ENCODE data around the gene KHDC3L. TPM values are rescaled to one million over a fixed set of nuclear protein-coding genes. Genes with fewer than 3 reads are reported as not detected.

Gene KHDC3L
- total RNA-seq, 1 experiment from 2014 or later, result not detected

- TF ChIP-seq EZH2 (IDR thresholded peaks at IDR 0.05; ENCODE audit: low read depth), result no peak
- TF ChIP-seq, protein P1, sequence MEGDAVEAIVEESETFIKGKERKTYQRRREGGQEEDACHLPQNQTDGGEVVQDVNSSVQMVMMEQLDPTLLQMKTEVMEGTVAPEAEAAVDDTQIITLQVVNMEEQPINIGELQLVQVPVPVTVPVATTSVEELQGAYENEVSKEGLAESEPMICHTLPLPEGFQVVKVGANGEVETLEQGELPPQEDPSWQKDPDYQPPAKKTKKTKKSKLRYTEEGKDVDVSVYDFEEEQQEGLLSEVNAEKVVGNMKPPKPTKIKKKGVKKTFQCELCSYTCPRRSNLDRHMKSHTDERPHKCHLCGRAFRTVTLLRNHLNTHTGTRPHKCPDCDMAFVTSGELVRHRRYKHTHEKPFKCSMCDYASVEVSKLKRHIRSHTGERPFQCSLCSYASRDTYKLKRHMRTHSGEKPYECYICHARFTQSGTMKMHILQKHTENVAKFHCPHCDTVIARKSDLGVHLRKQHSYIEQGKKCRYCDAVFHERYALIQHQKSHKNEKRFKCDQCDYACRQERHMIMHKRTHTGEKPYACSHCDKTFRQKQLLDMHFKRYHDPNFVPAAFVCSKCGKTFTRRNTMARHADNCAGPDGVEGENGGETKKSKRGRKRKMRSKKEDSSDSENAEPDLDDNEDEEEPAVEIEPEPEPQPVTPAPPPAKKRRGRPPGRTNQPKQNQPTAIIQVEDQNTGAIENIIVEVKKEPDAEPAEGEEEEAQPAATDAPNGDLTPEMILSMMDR (conservative IDR thresholded peaks at IDR 0.05), result no peak
- BruUV-seq (replicated peaks), result no TSS peak
Measured at GRCh38 chr6:73349311-73349710, 13.1 kb upstream of the KHDC3L start.

DNA sequence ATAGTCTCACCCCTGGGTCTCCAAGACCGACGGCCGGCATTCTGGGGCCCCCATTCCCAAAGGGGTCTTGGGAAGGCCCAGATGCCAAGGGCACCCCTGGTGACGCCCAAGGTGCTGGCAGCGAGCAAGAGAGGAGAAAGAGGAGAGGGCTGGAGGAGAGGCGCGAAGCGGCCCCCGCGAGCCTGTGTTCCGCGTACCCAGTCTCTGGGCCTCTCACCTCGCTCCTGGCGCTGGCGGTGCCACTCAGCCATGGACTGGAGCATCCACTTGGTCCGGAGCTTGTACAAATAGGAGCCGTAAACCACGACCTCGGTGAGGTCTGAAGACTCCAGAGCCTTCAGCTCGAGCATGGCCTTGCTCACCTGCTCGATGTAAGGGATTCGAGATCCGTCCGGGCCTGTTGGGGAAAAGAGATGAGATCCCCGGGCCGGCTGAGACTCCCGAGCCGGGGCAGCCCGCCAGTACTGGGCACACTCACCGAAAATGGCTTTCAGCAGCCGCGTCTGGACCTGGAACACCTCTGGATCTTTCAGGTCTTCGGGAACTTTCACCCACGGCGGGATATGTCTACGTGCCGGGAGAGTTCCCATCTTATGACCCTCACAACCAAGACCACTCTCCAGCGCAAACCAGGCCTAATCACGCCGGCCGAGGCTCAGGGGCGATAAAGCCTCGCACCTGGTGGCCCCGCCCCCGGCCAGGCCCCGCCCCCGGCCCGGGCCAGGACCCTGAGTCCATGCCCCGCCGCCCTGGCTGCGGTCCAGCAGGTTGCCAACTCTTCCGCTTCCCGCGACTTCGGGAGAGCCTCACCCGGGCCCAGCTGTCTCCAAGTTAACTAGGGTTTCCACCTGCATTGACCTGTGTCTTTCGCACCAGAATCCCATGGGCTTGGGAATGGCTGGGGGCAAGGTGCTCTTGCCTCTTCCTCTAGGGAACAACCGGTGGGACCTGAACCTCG lies 8.5 kb upstream of the KHDC3L start, which contains the start of gene DPPA5:
Gene DPPA5 (minus strand): TSS at position 641 of the 958 bp plus-strand sequence. CDS start 51 bp downstream, at position 590.
- ChIA-PET CTCF (no interaction called here), POLR2A (ENCODE audit: unreplicated experiment) (no interaction called here)
- H3K4me2 ChIP-seq, result no peak within 1 kb of the TSS
- intact Hi-C loops (cut with micrococcal nuclease; ENCODE audit: unreplicated experiment), result no loop called here
- no peak for DNase-seq
- H3K27ac ChIP-seq, result no peak within 1 kb of the TSS
- H4K20me1 ChIP-seq (ENCODE audit: insufficient read depth), result no peaks in the 10 kb centered on the region
- no peaks in the 10 kb centered on the region for H3K9me3 ChIP-seq (ENCODE audit: insufficient read depth, low read depth)
- no peaks in the 10 kb centered on the region for H3K9me2 ChIP-seq (ENCODE audit: insufficient read depth)
- no peaks in the 10 kb centered on the region for H3K36me3 ChIP-seq (ENCODE audit: low read depth)
- no peaks in the 10 kb centered on the region for H3K79me2 ChIP-seq (ENCODE audit: low read depth)
- BruUV-seq (replicated peaks), result no TSS peak
- no peaks in the 10 kb centered on the region for H3K4me1 ChIP-seq (replicated peaks; ENCODE audit: insufficient read depth)
- no peaks in the 10 kb centered on the region for H3F3A ChIP-seq (ENCODE audit: insufficient read depth, low read depth)
- no peak within 1 kb of the TSS for H2AFZ ChIP-seq
- H3K27me3 ChIP-seq (ENCODE audit: insufficient read depth, low read depth), result no peaks in the 10 kb centered on the region
- H3K4me3 ChIP-seq, result no peak within 1 kb of the TSS
- no peak for TF ChIP-seq EZH2 (IDR thresholded peaks at IDR 0.05; ENCODE audit: low read depth)
- TF ChIP-seq, protein P1 (conservative IDR thresholded peaks at IDR 0.05), result no peak

More at GRCh38 chr6:73349311-73349710, 13.1 kb upstream of the KHDC3L start:
- Histone ChIP-seq H3K27me3 (ENCODE audit: insufficient read depth, low read depth) (no peaks in the 10 kb centered on the region), H3K9me2 (ENCODE audit: insufficient read depth) (no peaks in the 10 kb centered on the region), H3K27ac (no peak overlapping the region), H3K9me3 (ENCODE audit: insufficient read depth, low read depth) (no peaks in the 10 kb centered on the region), H4K20me1 (ENCODE audit: insufficient read depth) (no peaks in the 10 kb centered on the region), H3K79me2 (ENCODE audit: low read depth) (no peaks in the 10 kb centered on the region), H3K4me3 (no peak overlapping the region), H3K4me1 (replicated peaks; ENCODE audit: insufficient read depth) (no peaks in the 10 kb centered on the region), H3F3A (ENCODE audit: insufficient read depth, low read depth) (no peaks in the 10 kb centered on the region), H2AFZ (no peak overlapping the region), H3K36me3 (ENCODE audit: low read depth) (no peaks in the 10 kb centered on the region), H3K4me2 (no peak overlapping the region)
- ChIA-PET CTCF (no interaction called here), POLR2A (ENCODE audit: unreplicated experiment) (no interaction called here)
- no peak for DNase-seq
- intact Hi-C loops (cut with micrococcal nuclease; ENCODE audit: unreplicated experiment), result no loop called here

DNA sequence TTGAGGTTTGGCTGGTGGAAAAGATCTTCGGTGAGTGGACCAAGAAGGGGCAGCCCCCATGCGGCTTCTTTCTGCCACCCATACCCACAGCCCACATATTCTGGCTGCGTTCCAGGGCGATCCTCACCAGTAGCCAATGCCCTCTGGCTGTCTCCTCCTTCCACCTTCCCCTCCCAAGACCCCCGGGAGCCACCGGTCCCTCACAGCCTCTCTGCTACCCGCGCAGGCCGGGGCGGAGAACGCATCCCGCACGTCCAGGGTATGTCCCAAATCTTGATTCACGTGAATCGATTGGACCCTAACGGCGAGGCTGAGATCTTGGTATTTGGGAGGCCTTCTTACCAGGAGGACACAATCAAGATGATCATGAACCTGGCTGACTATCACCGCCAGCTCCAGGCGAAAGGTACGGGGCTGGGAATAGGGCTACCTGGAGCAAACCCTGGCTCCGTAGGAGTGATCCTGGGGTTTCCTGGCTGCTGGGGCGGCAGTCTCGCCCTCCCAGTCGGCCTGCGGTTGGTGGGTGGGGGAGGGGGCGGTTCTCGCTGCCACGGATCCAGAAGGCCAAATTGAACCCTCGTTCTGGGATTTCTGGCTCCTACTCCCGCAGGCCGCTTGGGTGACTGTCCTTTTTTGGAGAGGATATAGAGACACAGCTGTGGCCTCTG lies 545 bp downstream of the KHDC3L start:
- no TSS peak for BruUV-seq (replicated peaks)
- DNase-seq, result no peak

More for the DNA sequence above, 545 bp downstream of the KHDC3L start:
- no peaks in the 10 kb centered on the region for H3K27me3 ChIP-seq (ENCODE audit: insufficient read depth, low read depth)
- no peaks in the 10 kb centered on the region for H3F3A ChIP-seq (ENCODE audit: insufficient read depth, low read depth)
- H3K9me2 ChIP-seq (ENCODE audit: insufficient read depth), result no peaks in the 10 kb centered on the region
- H3K79me2 ChIP-seq (ENCODE audit: low read depth), result no peaks in the 10 kb centered on the region
- TF ChIP-seq EZH2 (IDR thresholded peaks at IDR 0.05; ENCODE audit: low read depth), result no peak
- TF ChIP-seq, protein P1 (conservative IDR thresholded peaks at IDR 0.05), result no peak
- no peaks in the 10 kb centered on the region for H3K4me1 ChIP-seq (replicated peaks; ENCODE audit: insufficient read depth)
- no peak overlapping the region for H3K27ac ChIP-seq
- H3K4me2 ChIP-seq, result no peak overlapping the region
- H2AFZ ChIP-seq, result no peak overlapping the region
- POLR2A ChIA-PET (ENCODE audit: unreplicated experiment), result interaction anchor here (0.7 kb wide), 1 partner anchor 225 kb away, joined by 4 read pairs; no protein-coding TSS in a partner anchor
- H3K4me3 ChIP-seq, result no peak overlapping the region
- no peaks in the 10 kb centered on the region for H3K9me3 ChIP-seq (ENCODE audit: insufficient read depth, low read depth)
- intact Hi-C loops (cut with micrococcal nuclease; ENCODE audit: unreplicated experiment), result no loop called here
- H4K20me1 ChIP-seq (ENCODE audit: insufficient read depth), result no peaks in the 10 kb centered on the region
- CTCF ChIA-PET, result no interaction called here
- H3K36me3 ChIP-seq (ENCODE audit: low read depth), result no peaks in the 10 kb centered on the region
